ENCODE results near the gene ARHGEF39. TPM values are rescaled to one million over a fixed set of nuclear protein-coding genes. Genes with fewer than 3 reads are reported as not detected.

The ARHGEF39 gene
- total RNA-seq, 1 donor from 2014 or later, result 1.2 TPM

- Histone ChIP-seq H3K4me3 (ENCODE audit: low read depth, low read length) (no peak overlapping the region), H3K27me3 (ENCODE audit: control insufficient read depth, insufficient read depth, low read length) (no peaks in the 10 kb centered on the region), H3K36me3 (ENCODE audit: control insufficient read depth, insufficient read depth, low read length) (no peaks in the 10 kb centered on the region)
- no peak for TF ChIP-seq CTCF (IDR thresholded peaks at IDR 0.05; ENCODE audit: insufficient read depth, low read length, poor library complexity, severe bottlenecking)
- DNase-seq (ENCODE audit: low read depth), result no peak
Observed at GRCh38 chr9:35635730-35636129, 29.3 kb downstream of the ARHGEF39 start.

GRCh38 chr9:35629597-35629996 is 35.4 kb downstream of the ARHGEF39 start:
- Histone ChIP-seq H3K4me3 (ENCODE audit: low read depth, low read length) (no peak overlapping the region), H3K36me3 (ENCODE audit: control insufficient read depth, insufficient read depth, low read length) (no peaks in the 10 kb centered on the region), H3K27me3 (ENCODE audit: control insufficient read depth, insufficient read depth, low read length) (no peaks in the 10 kb centered on the region)
- TF ChIP-seq CTCF (IDR thresholded peaks at IDR 0.05; ENCODE audit: insufficient read depth, low read length, poor library complexity, severe bottlenecking), result no peak
- no peak for DNase-seq (ENCODE audit: low read depth)

- H3K36me3 ChIP-seq (ENCODE audit: control insufficient read depth, insufficient read depth, low read length), result no peaks in the 10 kb centered on the region
- H3K27me3 ChIP-seq (ENCODE audit: control insufficient read depth, insufficient read depth, low read length), result no peaks in the 10 kb centered on the region
- no peak for DNase-seq (ENCODE audit: low read depth)
- TF ChIP-seq CTCF (IDR thresholded peaks at IDR 0.05; ENCODE audit: insufficient read depth, low read length, poor library complexity, severe bottlenecking), result no peak
- no peak overlapping the region for H3K4me3 ChIP-seq (ENCODE audit: low read depth, low read length)
Observed at GRCh38 chr9:35628389-35628991, 36.5 kb downstream of the ARHGEF39 start.

- no peak for TF ChIP-seq CTCF (IDR thresholded peaks at IDR 0.05; ENCODE audit: insufficient read depth, low read length, poor library complexity, severe bottlenecking)
- H3K36me3 ChIP-seq (ENCODE audit: control insufficient read depth, insufficient read depth, low read length), result no peaks in the 10 kb centered on the region
- no peak overlapping the region for H3K4me3 ChIP-seq (ENCODE audit: low read depth, low read length)
- no peaks in the 10 kb centered on the region for H3K27me3 ChIP-seq (ENCODE audit: control insufficient read depth, insufficient read depth, low read length)
- DNase-seq (ENCODE audit: low read depth), result no peak
Observed at GRCh38 chr9:35627575-35627974, 37.4 kb downstream of the ARHGEF39 start.

- no peak for TF ChIP-seq CTCF (IDR thresholded peaks at IDR 0.05; ENCODE audit: insufficient read depth, low read length, poor library complexity, severe bottlenecking)
- DNase-seq (ENCODE audit: low read depth), result no peak
- H3K4me3 ChIP-seq (ENCODE audit: low read depth, low read length), result no peak overlapping the region
- H3K27me3 ChIP-seq (ENCODE audit: control insufficient read depth, insufficient read depth, low read length), result peaks cover 19% of the 10 kb centered on the region
- no peaks in the 10 kb centered on the region for H3K36me3 ChIP-seq (ENCODE audit: control insufficient read depth, insufficient read depth, low read length)
Observed at GRCh38 chr9:35619800-35620158, 45.2 kb downstream of the ARHGEF39 start.
